Stimulated activated CD8-positive, alpha-beta memory T cell treated with anti-CD3 and anti-CD28 coated beads, Interleukin-12 subunit alpha, Interleukin-12 subunit beta, amount 100 ng/mL, for 1 hour (primary cell): ENCODE results near the gene PLEKHD1.
"Not testable (repeated sequence)": the region's sequence is repeated elsewhere in the genome, so short reads cannot be mapped to it uniquely, and the experiment has no call there.

Experiments used
- DNase-seq: peaks from one replicate; pipeline ENCODE4 v3.0.0-alpha.2; 2020; ENCODE audit warnings: low read depth

PLEKHD1 gene

DNA sequence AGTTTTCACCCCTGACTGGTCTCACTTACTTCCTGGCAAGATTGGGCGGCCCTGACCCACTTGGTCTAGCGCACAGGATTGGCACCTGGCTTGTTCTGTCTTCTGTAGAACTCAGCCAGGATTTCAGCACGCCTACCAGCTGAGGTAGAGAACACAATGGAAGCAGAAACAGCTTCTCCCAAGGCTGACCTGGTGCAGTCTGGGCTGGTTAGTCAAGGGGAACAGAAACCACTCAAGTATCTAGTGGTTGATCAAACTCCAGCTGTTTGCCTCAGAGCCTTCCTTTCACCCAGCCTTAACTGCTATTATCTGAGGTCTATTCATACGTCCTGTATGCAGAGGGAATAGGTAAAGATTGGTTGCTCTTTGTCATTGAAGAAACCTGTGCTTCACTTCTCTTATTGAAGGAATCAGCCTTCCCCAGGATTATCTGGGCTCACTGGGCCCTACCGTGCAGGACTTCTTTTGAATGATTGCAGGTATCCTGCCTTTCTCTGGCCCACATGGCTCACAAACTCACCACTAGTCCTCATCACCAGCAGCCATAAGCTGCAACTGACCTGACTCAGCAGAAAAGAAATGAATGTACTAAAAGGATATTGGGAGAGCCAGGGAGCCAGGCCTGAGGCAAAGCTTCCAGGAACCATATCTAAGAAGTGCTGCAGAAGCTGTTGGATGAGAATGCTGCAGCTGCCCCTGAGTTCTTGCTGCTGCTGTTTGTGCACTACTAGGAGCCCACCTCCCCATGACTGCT is 2.5 kb upstream of the PLEKHD1 start:
- DNase-seq, result no peak

DNA sequence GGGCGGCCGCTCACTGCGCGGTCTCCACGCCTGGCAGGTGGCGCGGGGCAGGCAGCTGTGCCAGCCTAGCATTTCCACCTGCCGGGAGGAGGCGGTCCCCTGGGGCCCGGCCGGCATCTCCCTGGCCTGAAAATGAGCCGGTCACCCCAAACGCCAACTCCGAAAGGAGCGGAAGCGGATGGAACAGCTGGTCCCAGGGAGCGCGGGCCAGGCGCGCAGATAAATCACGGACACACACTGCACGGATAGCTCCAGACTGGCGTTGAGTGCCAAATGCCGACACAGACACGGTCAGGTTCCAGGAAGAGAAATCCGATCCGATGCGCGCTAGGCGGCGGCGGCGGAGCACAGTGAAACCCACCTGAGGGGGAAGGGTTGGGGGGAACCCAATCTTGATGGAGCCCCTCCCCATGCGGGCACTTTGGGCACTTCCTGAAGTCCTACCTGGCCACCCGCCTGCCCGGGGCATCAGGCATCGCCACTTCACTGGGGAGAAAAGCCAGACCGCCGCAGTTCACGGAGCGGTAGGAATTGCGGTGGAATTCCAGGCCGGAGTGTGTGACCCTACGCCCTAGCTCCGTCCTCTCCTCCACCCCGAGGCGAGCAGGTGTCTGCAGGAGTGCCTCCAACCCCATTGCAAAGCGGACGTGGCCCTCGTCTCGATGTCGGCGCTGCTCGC is 624 bp upstream of the PLEKHD1 start:
- DNase-seq, result no peak

DNA sequence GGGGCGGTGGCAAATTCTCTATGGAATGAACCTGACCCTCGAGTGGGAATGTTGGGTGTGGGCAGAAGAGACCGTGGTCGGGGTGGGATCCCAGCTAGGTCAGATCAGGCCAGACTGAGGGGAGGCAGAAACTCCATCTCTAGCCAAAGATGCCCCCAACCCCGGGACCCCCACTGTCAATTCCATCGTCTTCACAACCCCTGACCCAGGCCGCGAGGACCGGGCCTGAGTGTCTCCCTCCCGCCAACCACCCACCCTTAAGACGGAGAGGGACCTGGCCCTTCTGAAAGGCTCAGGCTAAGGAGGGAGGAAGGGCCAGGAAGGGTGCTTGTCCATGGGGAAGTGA is 760 bp downstream of the PLEKHD1 start:
- no peak for DNase-seq

DNA sequence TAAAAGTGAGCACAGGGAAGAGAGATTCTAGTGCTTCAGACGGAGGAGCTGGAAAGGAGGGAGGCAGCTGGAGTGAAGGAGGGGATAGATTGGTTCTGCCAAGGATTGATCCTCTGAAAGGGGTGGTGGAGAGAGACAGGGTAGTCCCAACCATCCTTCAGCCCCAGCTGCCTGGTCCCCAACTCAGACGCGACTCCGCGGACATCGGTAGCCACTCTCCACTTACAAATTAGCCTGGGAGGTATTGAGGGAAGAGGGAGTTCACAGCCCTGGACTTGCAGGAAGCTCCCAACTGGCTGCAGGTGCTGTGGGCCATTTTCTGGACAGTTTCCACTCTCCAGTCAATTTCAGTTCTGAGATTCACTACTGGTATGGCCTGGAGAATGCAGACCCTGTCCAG is 1.2 kb downstream of the PLEKHD1 start:
- DNase-seq, result no peak

DNA sequence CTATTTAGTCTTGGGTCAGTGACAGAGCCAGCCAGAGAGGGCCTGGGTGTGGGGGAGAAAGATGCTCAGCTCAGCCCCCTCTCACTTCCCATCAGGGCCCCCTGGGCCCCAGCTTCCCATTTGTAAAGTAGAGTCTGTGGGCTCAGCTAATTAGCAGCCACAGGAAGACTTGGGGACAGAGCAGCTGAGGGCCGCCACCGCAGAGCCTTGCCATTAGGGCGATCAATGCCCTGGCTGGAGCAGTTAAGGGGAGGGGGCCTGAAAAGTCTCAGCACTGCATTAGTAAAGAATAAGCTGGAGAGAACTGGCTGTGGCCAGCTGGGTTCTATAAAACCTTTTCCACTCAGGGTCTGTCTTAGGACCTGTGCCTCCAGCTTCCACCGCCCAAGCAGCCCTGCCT is 2.7 kb downstream of the PLEKHD1 start:
- no peak for DNase-seq

DNA sequence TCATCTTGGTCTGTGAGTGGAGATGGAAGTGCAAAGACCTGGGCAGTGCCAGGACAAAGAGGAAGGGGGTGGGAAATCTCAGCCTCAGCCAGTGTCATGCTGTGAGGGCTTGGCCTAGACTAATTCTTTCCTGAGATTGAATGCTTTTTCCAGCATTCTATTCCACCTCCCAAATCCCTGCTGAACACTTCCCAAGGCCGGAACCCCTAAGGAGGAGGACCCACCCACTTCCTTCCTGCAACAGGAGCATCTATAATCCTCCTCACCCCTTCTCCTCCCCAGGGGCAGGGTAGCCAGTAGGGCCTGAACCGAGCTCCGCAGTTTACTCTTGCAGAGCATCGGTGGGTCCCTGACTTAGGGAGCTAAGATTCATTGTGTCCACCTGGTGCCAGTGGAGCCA is 3.2 kb downstream of the PLEKHD1 start:
- no peak for DNase-seq

DNA sequence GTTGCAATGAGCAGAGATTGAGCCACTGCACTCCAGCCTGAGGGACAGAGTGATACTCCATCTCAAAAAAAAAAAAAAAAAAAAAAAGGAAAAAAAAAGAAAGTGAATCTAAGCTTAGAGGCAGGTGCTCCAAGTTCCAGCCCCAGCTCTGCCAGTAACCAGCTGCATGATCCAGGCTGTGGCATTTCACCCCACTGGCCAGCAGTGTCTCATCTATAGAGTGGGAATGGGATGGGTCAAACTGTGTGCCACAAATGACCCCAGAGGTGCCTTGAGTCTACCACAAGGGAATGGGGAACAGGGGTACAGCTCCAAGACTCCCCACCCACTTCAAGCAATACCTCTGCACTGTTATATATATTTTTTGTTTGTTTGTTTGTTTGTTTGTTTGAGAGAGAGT is 5.0 kb downstream of the PLEKHD1 start:
- DNase-seq, result no peak

DNA sequence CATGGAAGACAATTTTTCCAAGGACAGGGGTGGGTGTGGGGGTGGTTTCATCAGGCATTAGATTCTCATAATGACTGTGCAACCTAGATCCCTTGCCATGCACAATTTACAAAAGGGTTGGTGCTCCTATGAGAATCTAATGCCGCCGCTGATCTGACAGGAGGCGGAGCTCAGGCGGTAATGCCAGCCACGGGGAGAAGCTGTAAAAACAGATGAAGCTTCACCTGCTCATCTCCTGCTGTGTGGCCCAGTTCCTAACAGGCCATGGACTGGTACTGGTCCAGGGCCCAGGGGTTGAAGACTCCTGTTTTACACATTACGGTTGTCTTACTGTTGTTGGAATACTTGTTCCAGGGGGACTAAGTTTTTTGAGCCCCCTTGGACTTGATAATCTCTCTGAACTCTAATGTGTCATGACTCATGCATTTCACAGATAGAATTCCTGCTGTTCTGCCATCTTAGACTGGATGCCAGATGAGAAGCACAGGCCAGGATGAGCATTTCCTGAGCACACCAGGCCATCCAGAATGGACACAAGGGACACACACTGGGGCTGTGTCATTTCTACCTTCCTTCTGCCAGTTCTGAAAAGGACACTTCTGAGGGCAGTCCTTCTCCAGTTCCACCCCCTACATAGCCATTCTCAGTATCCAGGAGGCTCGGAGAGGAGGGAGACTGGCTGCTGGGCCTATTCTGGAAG is 5.8 kb downstream of the PLEKHD1 start:
- DNase-seq, result no peak

DNA sequence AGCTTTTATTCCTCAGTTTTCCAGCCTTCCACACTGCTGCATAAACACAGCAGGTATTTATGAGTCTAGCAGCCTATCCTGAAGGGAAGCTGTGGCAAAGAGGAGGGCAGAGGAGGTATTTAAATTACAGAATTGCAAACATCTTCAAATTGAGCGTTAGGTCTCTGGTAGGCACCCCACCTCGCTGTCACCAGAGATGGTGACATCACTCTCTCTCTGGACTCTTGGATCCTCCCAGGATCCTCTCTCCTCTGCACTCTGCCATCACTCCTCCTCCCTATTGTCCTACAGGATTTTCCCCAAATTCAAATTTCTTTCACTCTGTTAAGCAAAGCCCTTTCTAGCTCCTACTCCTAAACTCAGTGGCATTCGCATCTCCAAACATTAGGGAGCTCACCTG is 6.7 kb downstream of the PLEKHD1 start:
- DNase-seq, result no peak

DNA sequence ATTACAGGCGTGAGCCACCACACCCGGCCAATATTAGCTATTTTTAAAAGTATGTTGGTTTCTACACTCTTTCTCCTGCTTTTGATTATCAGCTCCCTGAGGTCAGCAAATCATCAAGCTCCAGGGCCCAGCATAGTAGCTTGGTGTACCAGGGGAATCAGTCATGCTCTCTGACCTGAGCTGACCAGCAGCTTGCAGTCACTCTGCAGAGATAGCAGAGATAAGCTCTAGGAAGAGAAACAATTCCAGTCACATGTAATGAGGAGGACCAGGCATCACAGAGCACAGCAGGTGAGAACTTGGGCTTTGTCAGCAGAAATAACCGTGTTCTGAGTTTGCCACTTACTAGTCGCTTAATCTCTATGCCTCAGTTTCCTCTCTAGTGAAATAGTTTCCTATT is 8.5 kb downstream of the PLEKHD1 start:
- no peak for DNase-seq

DNA sequence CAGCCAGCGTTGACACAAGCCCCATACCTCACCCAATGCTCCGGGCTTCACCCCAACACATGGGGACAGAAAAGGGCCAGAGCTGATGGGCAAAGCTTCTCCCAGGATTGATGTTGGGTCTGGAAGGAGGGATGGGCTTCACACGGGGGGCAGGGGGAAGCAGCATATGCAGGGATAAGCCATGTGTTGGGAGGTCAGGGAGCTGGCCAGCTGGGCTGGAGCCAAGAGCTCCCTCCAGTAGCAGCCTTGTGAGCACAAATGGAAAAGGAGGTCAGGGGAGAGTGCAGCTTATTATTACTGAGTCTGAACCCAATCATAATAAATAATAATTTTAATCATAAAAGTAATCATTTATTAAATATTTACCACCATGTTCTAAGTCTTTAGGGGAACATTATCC is 9.3 kb downstream of the PLEKHD1 start:
- DNase-seq, result no peak

DNA sequence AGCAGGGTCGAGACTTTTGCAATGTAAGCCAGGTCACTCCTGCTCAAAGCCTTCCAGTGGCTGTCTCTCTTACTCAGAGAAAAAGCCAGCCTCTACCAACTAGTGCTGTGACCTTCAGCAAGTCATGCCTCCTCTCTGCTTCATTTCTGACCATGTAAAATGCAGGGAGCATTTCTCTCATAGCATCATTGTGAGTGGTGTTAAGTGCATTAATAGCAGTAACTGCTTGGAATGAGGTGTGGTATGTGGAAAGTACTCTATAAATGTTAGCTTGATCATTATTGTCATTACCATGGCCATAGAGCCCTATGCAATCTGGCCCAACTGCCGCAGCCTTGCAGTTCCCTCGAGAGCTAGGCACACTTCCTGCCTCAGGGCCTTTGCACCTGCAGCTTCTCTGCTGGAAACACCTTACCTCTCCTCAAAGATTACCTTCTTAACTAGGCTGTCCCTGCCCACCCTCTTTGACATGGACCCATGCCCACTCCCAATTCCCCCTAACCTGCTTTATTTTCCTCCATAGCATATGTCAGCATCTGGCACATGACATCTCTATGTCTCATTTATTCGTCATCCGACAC is 10.9 kb downstream of the PLEKHD1 start:
- DNase-seq, result no peak

DNA sequence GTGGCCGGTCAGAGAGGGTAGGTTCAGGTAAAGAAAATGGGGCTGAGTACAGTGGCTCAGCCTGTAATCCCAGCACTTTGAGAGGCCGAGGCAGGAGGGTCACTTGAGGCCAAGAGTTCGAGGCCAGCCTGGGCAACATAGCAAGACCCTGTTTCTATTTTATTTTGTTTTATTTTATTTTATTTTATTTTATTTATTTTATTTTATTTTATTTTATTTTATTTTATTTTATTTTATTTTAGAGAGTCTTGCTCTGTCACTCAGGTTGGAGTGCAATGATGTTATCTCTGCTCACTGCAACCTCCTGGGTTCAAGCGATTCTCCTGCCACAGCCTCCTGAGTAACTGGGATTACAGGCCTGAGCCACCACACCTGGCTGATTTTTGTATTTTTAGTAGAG is 13.3 kb downstream of the PLEKHD1 start:
- DNase-seq, result not testable (repeated sequence)

DNA sequence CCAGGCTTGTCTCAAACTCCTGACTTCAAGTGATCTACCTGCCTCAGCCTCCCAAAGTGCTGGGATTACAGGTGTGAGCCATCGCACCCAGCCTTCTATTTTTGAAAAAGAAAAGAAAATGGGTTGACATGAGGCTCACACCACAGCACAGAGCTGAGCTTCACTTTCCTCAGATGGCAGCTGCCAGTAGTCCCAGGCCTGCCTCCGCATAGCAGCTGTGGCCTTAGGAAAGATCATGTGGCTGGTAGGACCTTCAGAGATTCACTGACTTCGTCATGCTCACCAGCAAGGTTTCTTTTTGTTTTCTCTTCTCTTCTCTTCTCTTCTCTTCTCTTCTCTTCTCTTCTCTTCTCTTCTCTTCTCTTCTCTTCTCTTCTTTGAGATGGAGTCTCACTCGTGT is 13.8 kb downstream of the PLEKHD1 start:
- not testable (repeated sequence) for DNase-seq

DNA sequence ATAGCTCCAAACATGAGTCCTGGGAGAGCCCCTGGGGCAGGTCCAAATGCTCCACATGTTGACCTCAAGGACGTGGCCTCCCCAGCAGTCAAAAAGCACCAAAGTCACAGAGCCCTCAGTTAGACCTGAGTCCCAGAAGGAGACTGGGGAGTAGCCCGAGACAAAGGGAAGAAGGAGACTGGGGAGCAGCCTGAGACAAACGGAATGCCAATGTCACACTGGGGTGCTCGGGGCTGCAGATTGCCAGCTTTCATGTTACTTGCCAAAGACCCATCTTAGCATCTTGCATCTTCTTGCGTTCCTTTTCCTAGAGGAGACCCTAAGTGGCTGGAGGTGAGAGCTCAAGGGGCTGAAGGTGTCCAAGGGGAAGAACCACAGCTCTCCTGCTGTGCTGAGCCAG is 14.9 kb downstream of the PLEKHD1 start:
- no peak for DNase-seq

DNA sequence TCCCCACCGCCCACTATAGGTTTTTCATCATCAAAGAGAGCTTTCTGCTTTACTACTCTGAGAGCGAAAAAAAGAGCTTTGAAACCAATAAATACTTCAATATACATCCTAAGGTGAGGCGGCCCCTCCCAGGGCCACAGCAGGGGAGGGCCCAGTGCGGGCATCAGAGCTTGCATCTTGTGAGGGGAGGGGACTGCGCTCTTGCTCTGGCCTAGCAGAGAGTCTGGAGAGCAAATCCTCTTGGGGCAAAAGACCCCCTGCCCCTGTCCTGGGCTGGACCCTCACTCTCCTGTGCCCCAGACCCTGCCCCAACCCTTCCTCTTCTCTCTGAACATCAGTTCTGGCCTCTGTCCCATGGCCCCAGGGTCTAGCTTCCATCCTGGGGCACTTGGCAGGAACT is 15.6 kb downstream of the PLEKHD1 start:
- no peak for DNase-seq

DNA sequence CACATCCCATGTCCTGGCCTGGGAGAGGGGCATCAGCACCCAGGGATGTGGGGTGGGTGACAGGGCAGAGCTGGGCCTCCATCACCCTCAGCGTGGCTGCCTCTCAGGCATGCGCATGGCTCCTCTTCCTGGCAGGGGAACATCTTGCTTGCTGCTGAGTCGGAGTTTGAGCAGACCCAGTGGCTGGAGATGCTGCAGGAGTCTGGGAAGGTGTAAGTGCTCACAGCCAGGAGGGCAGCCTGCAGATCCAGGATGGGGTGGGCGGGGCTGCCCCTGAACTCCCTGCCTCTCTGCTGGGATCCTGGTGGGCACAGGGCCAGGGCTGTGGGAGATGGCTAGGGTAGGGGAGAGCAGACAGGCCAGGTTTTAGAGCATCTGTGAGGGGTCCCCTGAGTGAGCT is 16.2 kb downstream of the PLEKHD1 start:
- DNase-seq, result no peak

DNA sequence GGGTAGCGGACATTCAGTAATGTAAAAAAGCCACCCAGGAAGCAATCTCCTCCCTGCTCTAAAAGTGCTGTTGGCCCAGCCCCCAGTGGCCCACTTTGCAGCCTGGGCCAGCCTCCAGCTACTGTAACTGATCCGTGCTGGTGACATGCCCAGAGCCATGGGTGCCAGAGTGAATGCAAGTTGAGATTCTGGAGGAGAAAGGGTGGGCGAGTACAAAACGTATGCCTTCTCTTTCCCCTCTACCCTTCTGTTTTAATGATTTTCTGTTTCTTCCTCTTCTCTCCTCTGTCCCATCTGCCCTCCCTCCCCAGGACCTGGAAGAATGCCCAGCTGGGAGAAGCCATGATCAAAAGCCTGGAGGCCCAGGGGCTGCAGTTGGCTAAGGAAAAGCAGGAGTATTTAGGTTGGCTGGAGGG is 16.9 kb downstream of the PLEKHD1 start:
- no peak for DNase-seq

DNA sequence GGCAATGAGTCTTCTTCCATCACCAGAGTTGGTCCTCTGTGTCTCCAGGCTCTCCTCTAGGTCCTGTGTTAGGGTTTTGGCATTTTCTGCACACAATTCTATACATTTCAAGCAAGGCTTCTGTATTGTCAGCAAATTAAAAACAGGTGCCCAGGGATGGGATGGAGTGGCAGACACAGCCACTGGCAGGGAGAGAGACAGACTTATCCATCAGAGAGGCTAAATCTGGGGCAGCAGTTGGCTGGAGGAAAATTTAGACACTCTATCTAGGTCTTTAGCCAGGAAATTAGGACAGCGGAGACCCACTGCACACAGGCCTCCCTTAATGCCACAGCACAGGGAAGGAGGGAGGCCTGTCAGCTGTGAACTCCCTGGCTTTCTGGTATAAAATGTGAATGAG is 20.2 kb downstream of the PLEKHD1 start:
- DNase-seq, result no peak

DNA sequence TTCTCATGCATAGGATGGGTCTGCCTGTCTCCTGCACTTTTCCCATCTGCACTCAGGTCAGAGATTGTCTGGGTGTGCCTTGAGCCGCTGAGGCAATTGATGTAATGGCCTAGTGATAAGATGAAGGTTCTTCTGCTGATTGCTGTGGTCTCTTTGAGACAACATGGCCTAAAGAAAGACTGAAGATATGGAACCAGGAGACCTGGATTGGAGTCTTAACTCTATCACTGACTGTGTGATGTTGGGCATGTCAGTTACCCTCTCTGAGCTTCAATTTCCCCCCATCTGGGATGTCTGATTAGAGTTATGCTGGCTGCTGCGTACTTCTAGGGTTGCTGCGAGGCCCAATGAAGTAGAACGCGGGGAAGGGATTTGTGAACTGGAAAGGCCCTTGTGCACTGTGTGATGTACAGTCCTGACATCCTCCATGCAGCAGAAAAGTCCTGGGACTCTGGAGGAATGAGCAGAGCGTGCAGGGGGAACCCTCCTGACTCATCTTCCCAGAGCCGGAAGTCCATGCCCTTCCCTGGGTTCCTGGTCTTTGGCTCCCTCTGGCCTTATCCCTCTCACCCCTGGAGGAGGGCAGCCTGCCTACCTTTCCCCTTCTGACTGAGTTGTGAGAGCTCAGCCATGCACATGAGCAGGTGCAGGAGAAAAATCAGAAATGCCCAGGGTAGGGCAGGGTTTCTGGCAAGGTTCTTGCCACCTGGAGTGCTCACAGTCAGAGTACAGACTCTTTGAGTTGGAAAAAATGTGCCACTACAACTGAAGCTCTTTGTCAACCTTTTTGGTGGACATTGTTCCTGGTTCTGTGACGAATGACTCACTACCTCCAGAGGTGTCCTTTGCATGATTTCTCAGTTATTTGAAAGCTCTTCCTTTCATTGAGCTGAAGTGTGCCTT is 21.1 kb downstream of the PLEKHD1 start:
- no peak for DNase-seq

DNA sequence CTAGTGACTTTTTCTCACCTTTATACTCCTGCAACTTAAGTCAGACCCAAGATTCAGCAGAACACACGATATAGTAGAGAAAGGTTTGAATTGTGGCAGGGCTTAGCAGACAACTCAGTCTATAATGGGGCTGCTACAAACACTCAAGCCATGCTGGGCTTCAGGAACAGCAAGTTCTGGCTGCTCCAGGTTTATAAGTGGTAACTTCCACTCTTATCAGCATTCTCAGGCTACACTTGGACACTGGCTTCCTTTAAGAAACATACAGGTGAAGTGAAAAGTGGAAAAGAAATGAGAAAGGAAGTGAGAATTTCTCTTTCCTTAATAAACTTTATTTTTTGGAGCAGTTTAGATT is 21.7 kb downstream of the PLEKHD1 start:
- no peak for DNase-seq
